HG03139 (cell line): ENCODE results near the gene MAN1A1.

Source experiments
- ATAC-seq: cut with Tn5 transposase; IDR thresholded peaks from one replicate; pipeline ENCODE4 v1.9.1; 2021; ENCODE audit not compliant: unreplicated experiment

The MAN1A1 gene

DNA sequence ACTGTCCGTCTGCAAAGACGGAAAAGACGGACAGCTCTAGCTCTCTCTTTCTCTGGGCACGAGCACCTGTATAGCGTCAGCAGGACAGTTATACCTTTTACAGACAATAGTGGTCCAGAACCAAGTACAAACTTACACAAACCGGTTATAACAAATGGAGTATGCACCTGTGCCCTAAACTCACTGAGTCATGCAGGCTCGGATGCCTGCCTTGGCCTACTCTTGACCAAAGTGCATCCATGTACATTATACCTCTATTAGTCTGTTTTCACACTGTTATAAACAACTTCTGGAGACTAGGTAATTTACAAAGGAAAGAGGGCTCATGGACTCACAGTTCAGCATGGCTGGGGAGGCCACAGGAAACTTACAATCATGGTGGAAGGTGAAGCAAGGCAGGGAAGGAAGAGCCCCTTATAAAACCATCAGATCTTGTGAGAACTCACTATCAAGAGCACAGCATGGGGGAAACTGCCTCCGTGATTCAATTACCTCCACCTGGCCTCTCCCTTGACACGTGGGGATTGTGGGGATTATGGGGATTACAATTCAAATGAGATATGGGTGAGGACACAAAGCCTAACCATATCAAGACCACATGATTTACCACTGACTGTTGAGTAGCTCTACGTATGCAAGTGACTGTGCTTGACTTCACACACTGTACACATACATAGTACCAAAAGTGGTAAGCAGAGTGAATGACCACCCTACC lies 23.1 kb downstream of the MAN1A1 start:
- no peak for ATAC-seq

DNA sequence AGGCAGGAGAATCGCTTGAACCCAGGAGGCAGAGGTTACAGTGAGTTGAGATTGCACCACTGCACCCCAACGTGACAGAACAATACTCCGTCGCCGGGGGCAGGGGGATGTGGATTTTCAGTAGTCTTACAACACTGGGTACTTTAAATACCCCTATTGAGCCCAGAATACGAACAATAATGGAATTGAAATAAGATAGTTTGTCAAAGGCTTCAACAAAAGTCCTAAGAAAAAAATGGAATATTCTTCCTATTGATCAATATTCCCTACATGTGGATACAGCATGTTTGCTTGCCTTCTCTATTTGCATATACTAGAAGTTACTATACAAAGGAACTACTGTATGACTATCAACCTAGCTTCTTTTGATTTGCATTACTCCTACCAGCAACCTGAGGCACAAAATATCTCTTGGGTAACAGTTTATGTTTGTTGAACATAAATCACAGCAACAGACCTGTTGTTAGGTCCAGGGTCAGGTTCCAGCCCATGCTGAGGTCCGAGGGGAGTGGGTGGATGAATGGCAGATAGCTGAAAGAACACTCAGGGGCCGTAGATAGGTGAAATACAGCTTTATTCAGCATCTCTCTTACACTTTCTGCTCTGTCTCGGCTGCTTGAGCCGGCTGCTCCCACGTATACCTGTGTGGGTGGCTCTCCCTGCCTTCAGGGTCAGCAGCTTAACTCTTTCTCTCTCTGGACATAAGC lies 23.8 kb downstream of the MAN1A1 start:
- no peak for ATAC-seq

DNA sequence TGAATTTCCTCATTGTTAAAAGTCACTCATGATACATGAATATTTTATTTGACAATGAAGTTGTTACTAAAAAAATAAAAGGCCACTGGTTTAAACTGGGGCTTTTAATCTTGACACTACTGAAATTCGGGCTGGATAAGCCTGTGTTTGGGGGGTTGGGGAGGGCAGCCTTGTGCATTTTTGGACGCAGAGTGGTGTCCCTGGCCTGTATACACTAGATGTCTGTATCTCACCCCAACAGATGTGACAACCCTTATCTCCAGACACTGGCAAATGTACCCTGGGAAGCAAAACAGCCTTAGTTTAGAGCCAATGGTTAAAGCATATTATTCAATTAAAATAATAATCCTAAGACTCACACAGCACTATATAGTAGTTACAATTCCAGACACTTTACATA lies 24.8 kb downstream of the MAN1A1 start:
- ATAC-seq, result no peak

DNA sequence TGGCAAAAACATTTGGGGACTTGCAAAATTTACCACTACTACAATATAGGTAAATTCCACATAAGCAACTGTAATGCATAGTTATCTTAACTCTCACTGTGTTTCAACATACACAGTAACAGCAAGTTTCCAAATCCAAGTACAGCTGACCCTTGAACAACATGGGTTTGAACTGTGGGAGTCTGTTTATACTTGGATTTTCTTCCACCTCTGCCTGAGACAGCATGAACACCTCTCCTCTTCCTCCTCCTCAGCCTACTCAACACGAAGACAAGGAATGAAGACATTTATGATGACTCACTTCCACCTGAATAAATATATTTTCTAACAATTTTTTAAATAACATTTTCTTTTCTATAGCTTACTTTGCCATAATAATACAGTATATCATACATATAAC lies 25.6 kb downstream of the MAN1A1 start:
- no peak for ATAC-seq

DNA sequence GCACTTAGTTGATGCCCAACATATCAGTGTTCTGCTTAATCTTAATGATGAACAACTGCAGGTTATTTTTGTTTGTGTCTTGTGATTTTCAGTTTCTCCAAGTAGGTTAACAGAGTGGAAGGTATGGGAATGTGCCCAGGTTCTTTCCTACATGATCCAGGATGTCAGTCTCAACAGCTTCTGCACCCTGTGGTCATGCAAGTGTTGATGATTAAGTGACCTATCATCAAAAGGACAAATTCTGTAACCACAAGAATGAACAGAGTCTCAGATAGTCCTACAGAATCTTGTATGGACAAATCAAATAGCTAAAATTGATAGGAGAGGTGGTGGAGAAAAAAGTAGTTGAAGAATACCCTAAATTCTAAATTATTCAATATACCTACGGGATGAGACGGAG lies 26.1 kb downstream of the MAN1A1 start:
- no peak for ATAC-seq

DNA sequence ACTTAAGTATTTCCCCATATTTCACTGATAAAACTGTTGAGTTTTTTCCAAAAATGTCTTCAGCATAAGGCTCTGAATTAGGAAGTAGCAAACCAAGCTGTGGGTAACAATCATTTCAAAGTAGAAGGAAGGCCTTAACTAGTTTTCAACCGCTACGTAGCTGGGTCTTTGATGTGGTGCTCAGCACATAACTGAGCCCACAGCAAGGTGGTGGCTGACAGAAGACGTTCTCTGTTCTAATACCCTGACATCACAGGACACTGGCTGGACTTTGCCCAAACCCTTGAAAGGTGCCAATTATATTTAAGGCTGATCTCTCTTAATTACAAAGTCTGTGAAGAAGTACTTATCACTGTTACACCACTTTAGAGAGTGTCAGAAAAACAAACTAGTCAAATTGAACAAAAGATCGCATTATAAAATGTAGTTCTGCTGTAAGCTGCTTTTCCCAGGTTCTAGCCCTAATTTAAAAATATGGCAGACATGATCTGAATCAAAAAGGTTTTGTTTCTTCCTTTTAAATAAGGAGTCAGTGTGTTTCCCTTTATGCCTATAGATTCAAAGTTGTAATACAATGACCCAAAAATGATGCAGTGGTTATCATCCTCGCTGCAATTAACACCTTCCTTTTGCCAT lies 26.7 kb downstream of the MAN1A1 start:
- ATAC-seq, result no peak

GRCh38 chr6:119322034-119322433 lies 27.5 kb downstream of the MAN1A1 start:
- ATAC-seq, result no peak

- ATAC-seq, result no peak
These were observed 29.9 kb downstream of the MAN1A1 start for GRCh38 chr6:119319694-119320093.

DNA sequence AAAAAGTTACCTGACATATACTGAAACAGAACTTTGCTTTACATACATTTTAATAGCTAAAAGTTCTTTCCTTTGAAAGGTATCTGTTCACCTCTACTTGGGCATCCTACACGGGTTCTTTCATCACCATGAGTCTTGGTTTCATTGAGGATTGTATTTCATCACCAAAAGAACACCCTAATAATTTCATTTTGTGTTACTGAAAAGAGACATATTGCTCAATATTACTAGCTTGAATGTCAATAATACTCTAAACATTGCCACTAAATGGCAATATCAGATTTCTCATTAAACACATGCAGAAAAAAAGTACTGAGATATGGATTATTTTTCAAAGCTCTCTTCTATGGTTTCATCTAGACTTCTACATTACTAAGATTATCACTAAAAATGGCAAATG lies 30.8 kb downstream of the MAN1A1 start:
- no peak for ATAC-seq

GRCh38 chr6:119318176-119318575 lies 31.4 kb downstream of the MAN1A1 start:
- ATAC-seq, result no peak

GRCh38 chr6:119317007-119317406 lies 32.6 kb downstream of the MAN1A1 start:
- ATAC-seq, result no peak

- ATAC-seq, result peak; percentile 30
These were observed 34.7 kb downstream of the MAN1A1 start for GRCh38 chr6:119314885-119315272.

- ATAC-seq, result peak; percentile 54
These were observed 35.4 kb downstream of the MAN1A1 start for GRCh38 chr6:119313937-119314884.

- peak; percentile 33 for ATAC-seq
These were observed 36.7 kb downstream of the MAN1A1 start for GRCh38 chr6:119312875-119313338.

DNA sequence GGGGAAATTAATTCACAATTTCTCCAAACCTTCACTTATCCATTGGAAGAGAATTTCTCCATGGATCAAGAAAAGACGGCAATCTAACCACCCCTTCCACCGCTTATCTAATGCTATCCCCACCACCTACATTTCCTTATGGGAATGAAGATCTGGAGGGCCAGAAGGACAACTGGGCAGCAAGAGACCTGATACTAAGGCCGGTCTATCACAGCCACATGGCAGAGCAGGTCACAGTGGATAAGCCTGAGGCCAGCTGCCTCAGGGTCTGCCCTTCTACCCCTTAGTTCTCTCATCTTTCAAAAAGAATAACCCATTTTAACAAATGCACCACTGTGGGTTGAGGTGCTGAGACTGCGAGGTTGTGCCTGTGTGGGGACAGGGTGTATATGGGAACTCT lies 37.1 kb downstream of the MAN1A1 start:
- ATAC-seq, result no peak

DNA sequence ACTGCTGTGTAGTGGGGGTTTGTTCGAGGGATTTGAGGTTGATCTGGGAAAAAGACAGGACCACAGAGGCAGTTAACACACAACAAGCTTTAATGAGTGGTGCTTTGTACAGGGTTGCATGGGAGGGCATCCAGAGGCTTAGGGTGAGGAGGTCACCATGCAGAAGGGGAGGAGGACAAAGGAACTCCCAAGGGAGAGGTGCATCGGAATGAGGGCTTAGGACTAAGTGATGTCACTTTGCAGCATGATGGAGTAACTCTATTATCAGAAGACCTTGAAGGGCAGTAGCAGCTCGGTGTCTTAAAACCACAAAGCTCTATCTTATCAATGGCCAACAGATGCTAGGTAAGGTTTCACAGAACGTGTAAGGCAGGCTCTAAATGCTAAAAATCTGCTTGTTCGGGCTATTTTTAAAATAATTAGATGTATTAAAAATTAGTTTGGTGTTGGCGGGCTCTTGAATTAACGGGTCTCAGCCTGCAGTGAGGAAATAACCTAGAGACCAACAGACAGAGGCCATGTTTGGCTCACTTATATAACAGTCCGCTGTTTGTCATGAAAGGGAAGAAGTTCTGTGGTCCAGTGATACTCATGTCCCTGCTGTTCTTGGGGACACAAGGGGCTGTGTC lies 37.9 kb downstream of the MAN1A1 start:
- no peak for ATAC-seq

GRCh38 chr6:119310486-119311036 lies 39.0 kb downstream of the MAN1A1 start:
- no peak for ATAC-seq

DNA sequence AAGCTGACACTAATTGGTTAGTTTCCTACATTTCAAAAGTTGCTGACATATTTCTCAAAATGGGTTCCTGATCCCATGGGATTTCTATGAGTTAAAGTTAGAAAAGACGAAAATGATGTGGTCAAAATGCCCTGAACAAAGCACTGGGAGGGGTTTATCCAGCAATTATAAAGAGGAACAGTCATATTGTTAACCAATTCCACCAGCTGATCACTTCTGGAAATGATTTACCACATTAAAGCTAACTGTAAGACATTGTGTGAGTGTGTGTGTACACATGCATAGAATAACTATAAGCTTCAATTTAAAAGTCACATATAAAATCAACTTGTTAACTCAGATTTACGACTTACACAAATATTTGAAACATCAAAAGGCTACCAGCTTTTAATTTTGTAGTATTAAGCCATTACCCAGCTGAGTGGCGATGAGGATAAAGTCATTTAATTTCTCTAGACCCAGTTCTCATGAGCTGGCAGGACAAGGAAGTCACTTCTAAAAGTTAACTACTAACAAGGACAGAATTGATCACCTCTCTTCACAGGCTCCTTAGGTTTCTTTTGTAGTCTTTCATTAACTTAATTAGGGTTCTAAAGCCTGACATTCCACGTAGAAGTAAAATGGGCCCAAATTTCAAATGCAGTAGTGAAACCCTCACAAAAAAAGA lies 40.4 kb downstream of the MAN1A1 start:
- ATAC-seq, result peak; percentile 36

- ATAC-seq, result no peak
These were observed 41.5 kb downstream of the MAN1A1 start for GRCh38 chr6:119308048-119308570.
